Endothelial cell of umbilical vein (primary cell): ENCODE data around the gene RPS6KA5. TPM values are rescaled to one million over a fixed set of nuclear protein-coding genes. Genes with fewer than 3 reads are reported as not detected.

Experiments used
- BruUV-seq: library from RNA; stranded (reverse); fragments of 400-500 nt; replicated peaks from 2 replicates; lab custom pipeline; 2021; lab: Mats Ljungman, UMichigan
- CTCF ChIA-PET: fragments of 300-600, 350-600 bp; sonication (Branson Sonifier 250); formaldehyde crosslinking; loops from one replicate; lab custom pipeline; 2021; ENCODE audit warnings: antibody characterized with exemption, inconsistent platforms; lab: Charles Lee
- POLR2A ChIA-PET: fragments of 300-600, 350-600 bp; sonication (Branson Sonifier 250); formaldehyde crosslinking; loops from one replicate; lab custom pipeline; 2021; ENCODE audit warnings: antibody characterized with exemption, inconsistent platforms; lab: Charles Lee
- DNase-seq: peaks from one replicate; pipeline ENCODE4 v3.0.0-alpha.2; 2011; ENCODE audit warnings: low read depth, low spot score
- FAIRE-seq: peaks from 2 replicates; lab custom pipeline; 2011; peaks lifted over from hg19 to GRCh38; lab: Jason Lieb, UNC
- H2AFZ ChIP-seq: 2 replicates; pipeline ENCODE4 v1.6.0; 2012; ENCODE audit warnings: low read depth, low read length, control low read depth, inconsistent platforms
- H3K27ac ChIP-seq: 2 replicates; pipeline ENCODE4 v1.5.1; 2011; ENCODE audit warnings: low read depth, mild to moderate bottlenecking, control low read depth, low read length, moderate library complexity; ENCODE audit not compliant: insufficient read depth
- H3K27me3 ChIP-seq, 2 experiments: 2 replicates each; pipeline versions ENCODE4 v1.6.0 to v1.6.1; 2011; ENCODE audit warnings: low read length in 2 of 2, mixed read lengths in 1 of 2; ENCODE audit not compliant: control insufficient read depth in 2 of 2, insufficient read depth in 2 of 2
- H3K36me3 ChIP-seq, 2 experiments: 2 replicates in 1 of 2; 3 replicates in 1 of 2; pipeline ENCODE4 v1.5.1; 2011; ENCODE audit warnings: low read length in 2 of 2, mild to moderate bottlenecking in 1 of 2, moderate library complexity in 1 of 2; ENCODE audit not compliant: control insufficient read depth in 2 of 2, insufficient read depth in 2 of 2; ENCODE audit errors: extremely low read depth in 1 of 2
- H3K4me1 ChIP-seq: 3 replicates; pipeline ENCODE4 v1.5.1; 2011; ENCODE audit warnings: mild to moderate bottlenecking, low read length; ENCODE audit not compliant: control insufficient read depth, insufficient read depth; ENCODE audit errors: extremely low read depth
- H3K4me2 ChIP-seq: 2 replicates; pipeline ENCODE4 v1.6.1; 2011; ENCODE audit warnings: low read length, control low read depth, mixed read lengths; ENCODE audit not compliant: insufficient read depth
- H3K4me3 ChIP-seq, 3 experiments: fragments of 200-600 bp in 1 of 3; sonication (generic), shearing (Covaris generic) in 1 of 3; replicated peaks in 1 of 3; 2 replicates each; pipeline ENCODE4 v1.5.1; 2011 to 2016; ENCODE audit warnings: control low read depth in 3 of 3, low read length in 3 of 3, mild to moderate bottlenecking in 2 of 3, inconsistent platforms in 1 of 3, low read depth in 1 of 3, moderate library complexity in 1 of 3; ENCODE audit not compliant: insufficient read depth in 1 of 3
- H3K79me2 ChIP-seq: 2 replicates; pipeline ENCODE4 v1.6.0; 2012; ENCODE audit warnings: low read length, inconsistent platforms; ENCODE audit not compliant: control insufficient read depth, insufficient read depth
- H3K9ac ChIP-seq: replicated peaks from 2 replicates; pipeline ENCODE3; 2011; ENCODE audit warnings: low read length, control low read depth; ENCODE audit not compliant: insufficient read depth; ENCODE audit errors: extremely low read depth
- H3K9me1 ChIP-seq: replicated peaks from 3 replicates; pipeline ENCODE4 v1.6.0; 2011; ENCODE audit warnings: mild to moderate bottlenecking, low read length; ENCODE audit not compliant: control insufficient read depth, insufficient read depth; ENCODE audit errors: extremely low read depth
- H3K9me3 ChIP-seq: replicated peaks from 2 replicates; pipeline ENCODE4 v1.5.1; 2012; ENCODE audit warnings: low read length, inconsistent platforms; ENCODE audit not compliant: control insufficient read depth, insufficient read depth
- H4K20me1 ChIP-seq: replicated peaks from 2 replicates; pipeline ENCODE3; 2011; ENCODE audit warnings: mild to moderate bottlenecking, low read length; ENCODE audit not compliant: control insufficient read depth, insufficient read depth; ENCODE audit errors: extremely low read depth
- EZH2 ChIP-seq: IDR thresholded peaks from 2 replicates; pipeline ENCODE4 v1.6.1; 2012; ENCODE audit warnings: borderline replicate concordance, low read depth, mild to moderate bottlenecking, moderate library complexity, low read length, inconsistent platforms; ENCODE audit not compliant: severe bottlenecking
- FOS ChIP-seq: IDR thresholded peaks from 2 replicates; pipeline ENCODE4 v1.6.1; 2011; ENCODE audit warnings: mild to moderate bottlenecking, low read length, moderate library complexity, borderline replicate concordance; ENCODE audit not compliant: insufficient read depth
- GATA2 ChIP-seq: IDR thresholded peaks from 2 replicates; pipeline ENCODE4 v1.7.0; 2011; ENCODE audit warnings: low read depth, mild to moderate bottlenecking, moderate library complexity, mixed read lengths, low read length; ENCODE audit not compliant: insufficient read length, insufficient read depth
- JUN ChIP-seq: IDR thresholded peaks from 2 replicates; pipeline ENCODE4 v1.6.1; 2011; ENCODE audit warnings: borderline replicate concordance, low read depth; ENCODE audit not compliant: insufficient read length, insufficient read depth
- MYC ChIP-seq: IDR thresholded peaks from one replicate; pipeline ENCODE4 v1.6.1; 2011; ENCODE audit warnings: mild to moderate bottlenecking, low read depth, low read length
- POLR2A ChIP-seq: IDR thresholded peaks from 2 replicates; pipeline ENCODE4 v1.6.1; 2012; ENCODE audit warnings: low read depth, mild to moderate bottlenecking, control low read depth, low read length
- POLR2AphosphoS5 ChIP-seq: IDR thresholded peaks from 2 replicates; pipeline ENCODE4 v1.6.1; 2012; ENCODE audit warnings: low read depth, mild to moderate bottlenecking, control low read depth, low read length, moderate library complexity; ENCODE audit not compliant: insufficient read depth
- dilution Hi-C: fragments of 300-500 bp; cut with MboI; formaldehyde crosslinking; loops from one replicate; pipeline ENCODE4 v1.15.0; 2019; ENCODE audit warnings: low sequenced_read_pairs; ENCODE audit not compliant: extremely low pct_ligation_motif_present
- intact Hi-C: fragments of 100-400 bp; cut with micrococcal nuclease; formaldehyde crosslinking; loops from one replicate; pipeline ENCODE4 v1.10.0; 2022
- polyA plus RNA-seq, 4 experiments: library from polyadenylated mRNA; depleted of rRNA in 3 of 4; stranded (reverse) in 3 of 4; unstranded in 1 of 4; fragments of >200 nt; gene quantifications; 2 replicates each; pipeline versions ENCODE4 v1.2.1 to v1.2.3, GENCODE V29; 2011 to 2012; ENCODE audit warnings: missing spikeins in 1 of 4
- total RNA-seq: library from RNA; stranded (reverse); gene quantifications from 2 replicates; pipeline ENCODE4 v1.2.3, GENCODE V29; 2021
- TF ChIP-seq, protein P1 (sequence below): IDR thresholded peaks from 2 replicates; pipeline ENCODE4 v1.6.1; 2011; ENCODE audit not compliant: insufficient read depth, insufficient read length
- TF ChIP-seq, protein P2 (sequence below), 2 donors: IDR thresholded peaks; 1 replicate in 1 of 2; 2 replicates in 1 of 2; pipeline ENCODE4 v1.5.1; 2011; ENCODE audit warnings: low read length in 2 of 2, mild to moderate bottlenecking in 2 of 2, moderate library complexity in 2 of 2, control low read depth in 1 of 2, inconsistent platforms in 1 of 2, low read depth in 1 of 2; ENCODE audit not compliant: insufficient read depth in 1 of 2; ENCODE audit errors: extremely low read depth in 1 of 2

The RPS6KA5 gene
- total and polyA plus RNA-seq, 2 donors (not counting 3 experiments of a cell fraction or from before 2014, with no cell fraction given) = 2.9 to 5.4 TPM

DNA sequence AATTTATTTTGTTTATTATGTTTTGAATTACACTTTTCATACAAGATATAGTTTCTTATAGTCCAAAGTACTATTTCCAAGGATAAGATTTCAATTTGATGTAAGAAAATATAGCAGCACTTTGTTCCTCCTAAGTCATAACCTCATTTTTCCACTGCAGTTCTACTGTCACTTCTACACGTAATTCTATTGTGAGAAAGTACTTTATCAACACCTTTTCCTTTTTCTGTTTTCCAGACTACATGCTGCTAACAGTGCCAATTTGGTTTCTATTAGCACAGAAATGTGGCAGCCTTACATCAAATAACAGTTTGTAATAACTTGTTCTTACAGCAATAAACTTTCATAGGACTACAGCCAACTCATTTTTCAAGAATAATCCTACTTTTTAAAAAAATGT lies 45.0 kb downstream of the RPS6KA5 start:
- Histone ChIP-seq H3K4me1 (no peaks in the 10 kb centered on the region), H3K9me1 (no peaks in the 10 kb centered on the region), H3K36me3 (no peaks in the 10 kb centered on the region), H3K9ac (no peak overlapping the region), H3K9me3 (no peaks in the 10 kb centered on the region), H3K4me2 (no peak overlapping the region), H2AFZ (no peak overlapping the region), H3K27ac (no peak overlapping the region), H3K79me2 (no peaks in the 10 kb centered on the region), H4K20me1 (peaks cover 2% of the 10 kb centered on the region), H3K4me3 (no peak overlapping the region), H3K27me3 (no peaks in the 10 kb centered on the region)
- dilution Hi-C loops (no loop called here), intact Hi-C loops (no loop called here)
- CTCF ChIA-PET = no interaction called here
- no TSS peak for BruUV-seq
- POLR2A ChIA-PET = no interaction called here
- FAIRE-seq (no peak), DNase-seq (peak; percentile 17)
- no peak for TF ChIP-seq POLR2AphosphoS5
- no peak for TF ChIP-seq EZH2
- no peak for TF ChIP-seq MYC
- no peak for TF ChIP-seq POLR2A
- TF ChIP-seq, protein P1, sequence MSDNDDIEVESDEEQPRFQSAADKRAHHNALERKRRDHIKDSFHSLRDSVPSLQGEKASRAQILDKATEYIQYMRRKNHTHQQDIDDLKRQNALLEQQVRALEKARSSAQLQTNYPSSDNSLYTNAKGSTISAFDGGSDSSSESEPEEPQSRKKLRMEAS = no peak
- TF ChIP-seq FOS = no peak
- TF ChIP-seq GATA2 = no peak
- TF ChIP-seq JUN = no peak
- TF ChIP-seq, protein P2, sequence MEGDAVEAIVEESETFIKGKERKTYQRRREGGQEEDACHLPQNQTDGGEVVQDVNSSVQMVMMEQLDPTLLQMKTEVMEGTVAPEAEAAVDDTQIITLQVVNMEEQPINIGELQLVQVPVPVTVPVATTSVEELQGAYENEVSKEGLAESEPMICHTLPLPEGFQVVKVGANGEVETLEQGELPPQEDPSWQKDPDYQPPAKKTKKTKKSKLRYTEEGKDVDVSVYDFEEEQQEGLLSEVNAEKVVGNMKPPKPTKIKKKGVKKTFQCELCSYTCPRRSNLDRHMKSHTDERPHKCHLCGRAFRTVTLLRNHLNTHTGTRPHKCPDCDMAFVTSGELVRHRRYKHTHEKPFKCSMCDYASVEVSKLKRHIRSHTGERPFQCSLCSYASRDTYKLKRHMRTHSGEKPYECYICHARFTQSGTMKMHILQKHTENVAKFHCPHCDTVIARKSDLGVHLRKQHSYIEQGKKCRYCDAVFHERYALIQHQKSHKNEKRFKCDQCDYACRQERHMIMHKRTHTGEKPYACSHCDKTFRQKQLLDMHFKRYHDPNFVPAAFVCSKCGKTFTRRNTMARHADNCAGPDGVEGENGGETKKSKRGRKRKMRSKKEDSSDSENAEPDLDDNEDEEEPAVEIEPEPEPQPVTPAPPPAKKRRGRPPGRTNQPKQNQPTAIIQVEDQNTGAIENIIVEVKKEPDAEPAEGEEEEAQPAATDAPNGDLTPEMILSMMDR (IDR thresholded peaks at IDR 0.05; ENCODE audit: extremely low read depth in 1 of 2, insufficient read depth in 1 of 2, low read depth in 1 of 2, low read length in 2 of 2) = no peak
